ENCODE results near the gene OR51B6.
"Not testable (repeated sequence)": the region's sequence is repeated elsewhere in the genome, so short reads cannot be mapped to it uniquely, and the experiment has no call there.

Gene OR51B6

DNA sequence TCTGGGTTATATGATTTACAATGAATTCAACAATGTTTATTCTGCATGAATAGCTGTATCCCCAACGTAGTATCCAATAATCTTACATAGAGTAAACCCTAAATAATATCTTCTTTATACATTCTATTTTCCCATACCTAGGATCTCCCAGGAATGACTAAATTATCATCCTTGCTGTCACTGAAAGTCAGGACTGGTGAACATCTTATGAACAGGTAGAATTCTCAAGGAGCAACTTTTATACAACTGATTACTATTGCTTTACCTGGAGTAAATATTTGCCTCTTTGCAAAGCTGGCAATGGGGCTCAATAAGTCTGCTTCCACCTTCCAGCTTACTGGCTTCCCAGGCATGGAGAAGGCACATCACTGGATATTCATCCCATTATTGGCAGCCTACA is at the start of gene OR51B6:
Gene OR51B6 (plus strand): TSS at position 301 of the 400 bp plus-strand sequence. CDS start 0 bp downstream, at position 301.
- DNase-seq, result no peak

GRCh38 chr11:5301846-5302245 is 49.5 kb upstream of the OR51B6 start, which contains the start of gene OR51B4:
Gene OR51B4, minus strand, starts transcription at chr11:5301946. Its CDS starts 0 bp downstream, at chr11:5301946.
- DNase-seq, result no peak

DNA sequence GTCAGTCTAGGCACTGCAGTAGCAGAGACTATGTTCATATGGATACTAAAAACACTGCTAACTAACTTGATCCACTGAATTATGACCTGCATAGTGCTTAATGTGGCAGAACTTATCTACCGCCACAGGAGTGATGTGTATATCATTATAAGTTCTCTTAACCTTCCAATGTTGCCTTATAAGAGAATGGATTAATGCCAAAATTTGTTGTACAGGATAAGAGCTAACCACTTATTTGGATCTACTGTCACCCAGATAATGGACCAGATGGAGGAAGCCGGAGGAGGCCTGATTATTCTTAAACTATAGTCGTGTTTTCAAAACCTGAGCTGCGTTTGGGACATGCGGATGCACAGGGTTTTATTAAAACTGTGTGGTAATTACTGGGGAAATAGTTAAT is 47.7 kb upstream of the OR51B6 start:
- no peak for DNase-seq

DNA sequence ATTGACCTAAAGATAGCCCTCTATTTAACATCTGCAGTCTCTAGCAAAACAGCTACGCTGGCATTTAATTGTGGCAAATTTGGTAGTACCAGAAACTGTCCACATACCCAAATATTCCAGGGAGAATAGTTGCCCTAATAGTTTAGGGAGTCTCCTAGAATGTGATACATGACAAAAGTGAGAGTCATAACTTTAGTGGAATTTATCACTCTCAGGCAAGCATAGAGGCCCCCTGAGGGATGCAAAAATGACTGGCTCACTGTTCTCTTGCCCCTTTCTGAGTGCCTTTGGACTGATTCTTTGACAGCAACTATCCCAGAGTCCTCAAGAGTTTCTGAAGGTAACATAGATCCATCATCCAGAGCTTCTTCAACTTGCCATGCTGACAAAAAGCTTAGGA is 47.3 kb upstream of the OR51B6 start:
- DNase-seq, result no peak

- no peak for DNase-seq
Measured at GRCh38 chr11:5307256-5308019, 43.9 kb upstream of the OR51B6 start.

DNA sequence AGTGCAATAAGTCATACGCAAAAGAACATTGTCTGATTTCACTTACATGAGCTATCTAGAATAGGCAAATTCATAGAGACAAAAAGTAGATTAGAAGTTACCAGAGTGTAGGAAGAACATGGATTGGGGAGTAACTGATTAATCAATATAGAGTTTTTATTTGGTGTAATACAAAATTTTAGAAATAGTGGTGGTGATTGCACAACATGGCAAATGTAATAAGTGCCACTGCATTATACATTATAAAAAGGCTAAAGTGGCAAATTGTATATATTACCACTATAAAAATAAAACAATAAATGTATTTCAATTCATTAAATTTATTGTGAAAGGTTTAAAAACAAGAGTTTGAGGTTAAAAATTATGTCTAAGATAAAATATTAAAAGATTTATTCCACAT is 40.9 kb upstream of the OR51B6 start:
- DNase-seq, result no peak

- not testable (repeated sequence) for DNase-seq
Measured at GRCh38 chr11:5313326-5314023, 37.8 kb upstream of the OR51B6 start.

- DNase-seq, result no peak
Measured at GRCh38 chr11:5317292-5317691, 34.0 kb upstream of the OR51B6 start.

- DNase-seq, result no peak
Measured at GRCh38 chr11:5324197-5324596, 27.1 kb upstream of the OR51B6 start, which contains the start of gene OR51B2. Gene OR51B2, minus strand, starts transcription at chr11:5324297. Its CDS starts 0 bp downstream, at chr11:5324297.

DNA sequence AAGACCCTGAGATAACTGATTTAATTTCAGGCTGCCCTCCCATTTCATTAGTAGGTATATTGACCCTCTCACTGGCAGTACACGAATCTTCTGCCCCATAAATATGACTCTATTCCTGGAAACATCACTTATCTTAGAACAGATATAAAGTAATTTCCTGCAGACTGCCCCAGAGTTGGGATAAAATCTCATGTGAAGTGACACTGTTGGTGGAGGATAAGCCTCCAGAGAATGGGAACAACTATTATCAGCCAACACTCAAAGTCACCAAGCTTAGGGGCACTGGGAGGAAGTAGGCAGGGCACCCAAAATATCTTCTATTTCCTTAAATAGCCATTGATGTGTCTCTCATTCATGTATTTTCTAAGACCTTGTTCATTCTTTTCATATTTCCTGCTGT is 16.1 kb upstream of the OR51B6 start:
- DNase-seq, result no peak

DNA sequence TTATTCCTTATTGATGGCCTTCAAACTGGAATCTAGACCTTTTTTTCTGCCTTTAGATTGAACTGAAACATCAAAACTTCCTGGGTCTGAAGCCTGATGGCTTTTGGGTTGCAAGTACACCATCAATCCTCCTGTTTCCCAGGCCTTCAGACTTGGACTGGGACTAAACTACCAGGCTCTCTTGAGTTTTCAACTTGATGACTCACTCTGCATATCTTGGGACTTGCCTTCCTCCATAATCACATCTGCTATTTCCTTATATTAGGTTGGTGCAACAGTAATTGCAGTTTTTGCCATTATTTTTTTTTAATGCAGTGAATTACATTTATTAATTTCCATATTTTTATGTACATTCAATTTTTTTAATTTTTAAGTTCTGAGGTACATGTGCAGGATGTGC is 15.0 kb upstream of the OR51B6 start:
- no peak for DNase-seq

DNA sequence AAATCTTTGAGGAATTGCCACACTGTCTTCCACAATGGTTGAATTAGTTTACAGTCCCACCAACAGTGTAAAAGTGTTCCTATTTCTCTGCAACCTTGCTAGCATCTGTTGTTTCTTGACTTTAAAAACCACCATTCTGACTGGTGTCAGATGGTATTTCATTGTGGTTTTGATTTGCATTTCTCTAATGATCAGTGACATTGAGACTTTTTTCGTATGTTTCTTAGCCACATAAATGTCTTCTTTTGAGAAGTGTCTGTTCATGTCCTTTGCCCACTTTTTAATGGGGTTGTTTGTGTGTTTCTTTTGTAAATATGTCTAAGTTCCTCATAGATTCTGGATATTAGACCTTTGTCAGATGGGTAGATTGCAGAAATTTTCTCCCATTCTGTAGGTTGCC is 14.1 kb upstream of the OR51B6 start:
- not testable (repeated sequence) for DNase-seq

- no peak for DNase-seq
Measured at GRCh38 chr11:5339771-5340322, 11.5 kb upstream of the OR51B6 start.

- DNase-seq, result no peak
Measured at GRCh38 chr11:5343474-5344335, 7.6 kb upstream of the OR51B6 start, which contains the start of gene OR51B5. Gene OR51B5, minus strand, starts transcription at chr11:5343524. Its CDS starts 0 bp downstream, at chr11:5343524.

DNA sequence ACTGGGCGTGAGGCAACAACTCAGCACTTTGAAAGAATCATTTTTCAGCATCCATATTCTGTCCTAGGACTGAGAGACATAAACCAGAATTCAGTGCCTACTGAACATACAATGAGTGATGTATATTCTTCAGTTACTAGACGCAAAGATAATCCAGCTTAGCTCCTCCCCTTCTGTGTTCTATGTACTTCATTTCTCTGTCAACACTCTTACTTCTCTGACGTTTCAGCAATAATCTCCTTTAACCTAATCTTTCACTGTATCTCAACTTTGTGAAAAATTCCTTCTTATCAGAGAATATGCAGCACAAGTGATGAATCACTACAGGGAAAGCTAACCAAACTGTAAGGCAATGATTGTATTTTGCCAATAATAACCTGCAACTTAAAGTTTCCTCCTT is 5.5 kb upstream of the OR51B6 start:
- DNase-seq, result no peak

- no peak for DNase-seq
Measured at GRCh38 chr11:5348551-5349194, 2.6 kb upstream of the OR51B6 start.

- DNase-seq, result no peak
Measured at GRCh38 chr11:5349550-5349949, 1.8 kb upstream of the OR51B6 start.

DNA sequence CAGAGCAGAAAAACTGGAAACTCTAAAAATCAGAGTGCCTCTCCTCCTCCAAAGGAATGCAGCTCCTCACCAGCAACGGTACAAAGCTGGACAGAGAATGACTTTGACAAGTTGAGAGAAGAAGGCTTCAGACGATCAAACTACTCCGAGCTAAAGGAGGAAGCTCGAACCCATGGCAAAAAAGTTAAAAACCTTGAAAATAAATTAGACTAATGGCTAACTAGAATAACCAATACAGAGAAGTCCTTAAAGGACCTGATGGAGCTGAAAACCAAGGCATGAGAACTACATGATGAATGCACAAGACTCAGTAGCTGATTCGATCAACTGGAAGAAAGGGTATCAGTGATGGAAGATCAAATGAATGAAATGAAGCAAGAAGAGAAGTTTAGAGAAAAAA is 4.7 kb downstream of the OR51B6 start:
- DNase-seq, result not testable (repeated sequence)

DNA sequence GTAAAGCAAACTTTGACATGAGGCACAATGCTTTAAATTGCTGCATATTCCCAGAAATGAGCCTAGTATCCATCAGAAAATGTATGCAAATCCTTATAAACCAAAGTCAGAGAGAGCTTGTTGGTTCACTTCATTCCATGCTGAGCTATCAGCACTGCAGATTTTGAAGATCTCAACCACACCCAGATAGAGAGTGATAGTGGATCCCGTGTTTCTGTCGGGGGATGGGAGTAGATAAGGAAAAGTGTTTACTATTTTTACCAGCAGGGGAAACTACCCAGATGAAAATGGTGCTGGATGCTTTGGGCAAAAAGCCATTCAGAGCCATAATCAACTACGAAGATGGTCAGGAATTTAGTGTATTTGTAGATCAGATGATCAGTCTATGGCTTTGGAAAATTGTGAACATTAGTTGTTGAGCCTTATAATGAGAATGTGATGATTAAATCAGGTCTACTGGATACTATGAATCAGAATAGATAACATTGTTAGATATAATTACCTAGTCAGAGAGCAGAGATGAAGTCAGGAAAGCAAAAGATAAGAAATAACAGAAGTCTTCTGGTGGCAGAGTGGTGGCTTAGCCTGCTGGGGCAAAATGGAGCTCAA is 10.8 kb downstream of the OR51B6 start:
- DNase-seq, result no peak

DNA sequence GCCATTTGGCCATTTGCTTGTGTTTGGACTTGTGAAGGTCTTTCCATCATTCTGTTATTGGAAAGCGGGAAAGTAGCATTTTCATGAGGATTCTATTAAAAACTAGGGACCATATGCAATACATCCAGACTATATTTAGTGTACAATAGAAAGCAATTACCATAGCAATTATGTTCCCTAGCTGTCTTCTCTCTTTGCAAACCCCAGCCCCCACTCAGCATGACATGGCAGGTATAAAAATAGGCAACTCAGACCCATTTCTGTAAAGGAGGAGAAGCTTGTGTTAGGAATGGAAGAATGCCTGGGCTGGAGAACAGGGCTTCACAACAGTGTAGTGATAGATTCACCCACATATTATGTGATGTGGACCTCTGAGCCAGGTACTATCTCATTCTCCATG is 12.4 kb downstream of the OR51B6 start:
- DNase-seq, result no peak

GRCh38 chr11:5364214-5364613 is 12.9 kb downstream of the OR51B6 start:
- no peak for DNase-seq

GRCh38 chr11:5366365-5366764 is 15.1 kb downstream of the OR51B6 start:
- DNase-seq, result not testable (repeated sequence)
